Psoas muscle (tissue), 8 donors: ENCODE measurements around the gene ARL10. TPM values are rescaled to one million over a fixed set of nuclear protein-coding genes. Genes with fewer than 3 reads are reported as not detected.

Experiments used
- ATAC-seq, 4 donors: fragments of 200-7000 bp; cut with Tn5 transposase; one replicate each; pipeline ENCODE4 v1.9.1; 2020; ENCODE audit warnings: moderate library complexity in 3 of 4, mild to moderate bottlenecking in 2 of 4
- DNase-seq, 2 donors: peaks; one replicate each; pipeline ENCODE4 v3.0.0-alpha.2; 2020
- H3K27ac ChIP-seq: fragments of 200-600 bp; one replicate; pipeline ENCODE4 v1.8.0; 2022
- H3K27me3 ChIP-seq, 3 donors: fragments of 200-600 bp in 1 of 3; one replicate each; pipeline versions ENCODE4 v1.6.1 to v1.8.0; 2013 to 2022; ENCODE audit warnings: low read length in 2 of 3, mild to moderate bottlenecking in 2 of 3, moderate library complexity in 1 of 3; ENCODE audit not compliant: insufficient read depth in 3 of 3
- H3K36me3 ChIP-seq, 2 donors: fragments of 200-600 bp in 1 of 2; one replicate each; pipeline versions ENCODE4 v1.6.1 to v1.8.0; 2013 to 2022; ENCODE audit warnings: low read depth in 1 of 2, mild to moderate bottlenecking in 1 of 2, moderate library complexity in 1 of 2; ENCODE audit not compliant: insufficient read depth in 1 of 2
- H3K4me1 ChIP-seq: fragments of 200-600 bp; one replicate; pipeline ENCODE4 v1.8.0; 2022
- H3K4me3 ChIP-seq: fragments of 200-600 bp; one replicate; pipeline ENCODE4 v1.8.0; 2022; ENCODE audit warnings: mild to moderate bottlenecking
- H3K9me3 ChIP-seq: fragments of 200-600 bp; one replicate; pipeline ENCODE4 v1.8.0; 2022
- CTCF ChIP-seq: fragments of 200-600 bp; IDR thresholded peaks from one replicate; pipeline ENCODE4 v1.8.0; 2022; ENCODE audit warnings: antibody characterized with exemption
- WGBS, 3 donors: extraction: QIAGEN DNeasy Blood & Tissue Kit; methylation state at CpG; one replicate each; pipeline versions ENCODE4 v1.1.6 to v1.1.7; 2013; 5-methylcytosine and 5-hydroxymethylcytosine counted together
- intact Hi-C, 2 donors: fragments of 100-400 bp; cut with DNase I; formaldehyde crosslinking; loops; one replicate each; pipeline versions ENCODE4 v1.11.0 to v1.14.2; 2022
- polyA plus RNA-seq, 3 donors: library from polyadenylated mRNA; stranded (reverse); fragments of 200-250 nt; gene quantifications; one replicate each; pipeline ENCODE4 v1.2.3, GENCODE V29; 2013
- total RNA-seq, 4 donors: library from RNA; stranded (reverse); fragmentation: NEBNext Ultra II Directional in 2 of 4; extraction: Animal tissue kit (Norgen Biotek cat#: 25700) in 2 of 4; gene quantifications; one replicate each; pipeline versions ENCODE4 v1.2.1 to v1.2.4, GENCODE V29; 2021 to 2023
- donor health status: healthy with polysubstance abuse.
- donor health status: DM: no; HTN: no; CAD: no; lungs with moderate emphysema.
- donor health status: Bipolar disorder and iron deficiency.
- donor health status: healthy.
- donor health status: DM: yes; HTN: yes; CAD: no.
- donor health status: DM: no; HTN: no; CAD: no.
- donor health status: DM: no; HTN: no; CAD: no.
- donor health status: DM: yes; HTN: yes; CAD: no.

The ARL10 gene
- total and polyA plus RNA-seq, 7 donors: 1.6 to 6.6 (median 3.9) TPM

GRCh38 chr5:176360894-176361436, 4.3 kb upstream of the ARL10 start:
- 2% methylated on average over 24 to 27 of the region's 27 CpGs for WGBS, 3 donors
- no peaks in the 10 kb centered on the region for H3K9me3 ChIP-seq
- H3K27ac ChIP-seq: peak overlapping the region; percentile 91
- peaks cover 0 to 38% of the 10 kb centered on the region in 2 donors for H3K36me3 ChIP-seq
- peak; percentile 7 to 33 (median 19) for ATAC-seq
- no peak for TF ChIP-seq CTCF
- intact Hi-C loops: loop anchor here in 1 of 2 donors (2.0 kb wide), 1 partner anchor 28 kb away; the partner anchor contains the start of genes HIGD2A and NOP16
- peaks cover 21% of the 10 kb centered on the region for H3K4me1 ChIP-seq
- DNase-seq: no peak
- peak overlapping the region; percentile 90 for H3K4me3 ChIP-seq
- H3K27me3 ChIP-seq: no peaks in the 10 kb centered on the region

GRCh38 chr5:176361437-176362232, 3.7 kb upstream of the ARL10 start, which contains the start of gene KIAA1191:
Gene KIAA1191, minus strand, starts transcription at chr5:176361764. Its CDS starts 2,256 bp downstream, at chr5:176359508.
- WGBS, 3 donors: 0 to 2% (median 1%) methylated on average over 51 to 56 of the region's 56 CpGs
- Histone ChIP-seq H3K4me3 (peak within 1 kb of the TSS; percentile 90), H3K27me3 (no peaks in the 10 kb centered on the region), H3K36me3 (peaks cover 0 to 32% of the 10 kb centered on the region in 2 donors), H3K9me3 (no peaks in the 10 kb centered on the region), H3K27ac (peak within 1 kb of the TSS; percentile 91), H3K4me1 (peaks cover 24% of the 10 kb centered on the region)
- TF ChIP-seq CTCF: no peak
- ATAC-seq (peak; percentile 94 to 96 (median 95)), DNase-seq (peak; percentile 96 to 98)
- intact Hi-C loops: loop anchor here in 1 of 2 donors (2.0 kb wide), 1 partner anchor 27 kb away; the partner anchor contains the start of genes HIGD2A and NOP16

GRCh38 chr5:176362233-176362490, 3.1 kb upstream of the ARL10 start:
- Histone ChIP-seq H3K36me3 (peaks cover 0 to 31% of the 10 kb centered on the region in 2 donors), H3K9me3 (no peaks in the 10 kb centered on the region), H3K4me1 (peaks cover 24% of the 10 kb centered on the region), H3K27me3 (no peaks in the 10 kb centered on the region), H3K27ac (peak overlapping the region; percentile 91), H3K4me3 (peak overlapping the region; percentile 90)
- WGBS, 3 donors: 49 to 65% (median 58%) methylated on average over 8 of the region's 8 CpGs
- ATAC-seq (no peak), DNase-seq (no peak)
- no peak for TF ChIP-seq CTCF
- intact Hi-C loops: no loop called here

GRCh38 chr5:176364765-176365350, 429 bp upstream of the ARL10 start:
- Histone ChIP-seq H3K27ac (peak overlapping the region; percentile 85), H3K9me3 (no peaks in the 10 kb centered on the region), H3K4me1 (peaks cover 37% of the 10 kb centered on the region), H3K36me3 (peaks cover 0 to 21% of the 10 kb centered on the region in 2 donors), H3K4me3 (peak overlapping the region; percentile 83), H3K27me3 (no peaks in the 10 kb centered on the region)
- WGBS, 3 donors: 21 to 22% (median 21%) methylated on average over 25 to 28 of the region's 28 CpGs
- no peak for TF ChIP-seq CTCF
- intact Hi-C loops: no loop called here
- DNase-seq (no peak), ATAC-seq (no peak)
